ENCODE measurements around the gene USP44. TPM values are rescaled to one million over a fixed set of nuclear protein-coding genes. Genes with fewer than 3 reads are reported as not detected.

Gene USP44
- total RNA-seq, 2 donors from 2014 or later, result 2.8 to 3.1 TPM

DNA sequence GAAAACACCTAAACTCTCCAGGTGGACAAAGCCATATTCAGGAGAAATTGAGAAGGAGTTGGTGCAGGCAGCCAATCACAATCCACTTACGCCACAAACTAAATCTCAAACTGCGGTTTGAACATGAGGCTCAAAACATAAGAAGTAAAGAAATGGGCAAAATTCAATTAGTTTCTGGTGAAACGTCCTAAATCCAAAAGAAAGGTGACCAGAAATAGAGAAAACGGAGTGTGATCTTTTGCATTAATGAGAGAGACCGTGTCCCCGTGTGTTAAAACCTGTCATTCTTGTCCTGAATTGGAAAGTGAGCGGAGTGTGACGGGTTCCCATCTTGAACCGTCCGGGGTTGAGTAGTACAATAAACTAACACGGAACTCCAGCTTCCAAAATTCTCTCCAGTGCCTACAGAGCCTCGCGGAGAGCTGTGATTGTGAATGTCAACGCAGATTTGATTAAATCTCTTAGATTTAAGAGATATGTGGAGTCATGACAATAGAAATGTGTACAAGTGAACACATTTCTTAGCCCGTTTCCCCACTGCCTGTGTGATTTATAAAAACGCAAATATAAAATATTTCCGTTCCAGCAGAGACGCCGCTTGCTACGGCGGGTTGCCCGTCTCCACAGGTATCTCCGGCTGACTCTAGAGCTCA lies 77.9 kb downstream of the USP44 start:
- Histone ChIP-seq H3K27ac (peak overlapping the region; percentile 86 to 92), H3K9me3 (no peaks in the 10 kb centered on the region), H3K27me3 (replicated peaks; ENCODE audit: insufficient read depth) (no peaks in the 10 kb centered on the region), H3K4me1 (replicated peaks) (no peaks in the 10 kb centered on the region), H3K36me3 (no peaks in the 10 kb centered on the region), H3K4me3 (peak overlapping the region; percentile 83 to 95)
- DNase-seq (ENCODE audit: low spot score), result peak; percentile 72
- intact Hi-C loops (cut with DNase I), result loop anchor here (5.0 to 10.0 kb wide), 5 partner anchors 61 to 401 kb away; partner anchors contain the start of genes FGD6, NR2C1 and VEZT
- TF ChIP-seq, protein P1, sequence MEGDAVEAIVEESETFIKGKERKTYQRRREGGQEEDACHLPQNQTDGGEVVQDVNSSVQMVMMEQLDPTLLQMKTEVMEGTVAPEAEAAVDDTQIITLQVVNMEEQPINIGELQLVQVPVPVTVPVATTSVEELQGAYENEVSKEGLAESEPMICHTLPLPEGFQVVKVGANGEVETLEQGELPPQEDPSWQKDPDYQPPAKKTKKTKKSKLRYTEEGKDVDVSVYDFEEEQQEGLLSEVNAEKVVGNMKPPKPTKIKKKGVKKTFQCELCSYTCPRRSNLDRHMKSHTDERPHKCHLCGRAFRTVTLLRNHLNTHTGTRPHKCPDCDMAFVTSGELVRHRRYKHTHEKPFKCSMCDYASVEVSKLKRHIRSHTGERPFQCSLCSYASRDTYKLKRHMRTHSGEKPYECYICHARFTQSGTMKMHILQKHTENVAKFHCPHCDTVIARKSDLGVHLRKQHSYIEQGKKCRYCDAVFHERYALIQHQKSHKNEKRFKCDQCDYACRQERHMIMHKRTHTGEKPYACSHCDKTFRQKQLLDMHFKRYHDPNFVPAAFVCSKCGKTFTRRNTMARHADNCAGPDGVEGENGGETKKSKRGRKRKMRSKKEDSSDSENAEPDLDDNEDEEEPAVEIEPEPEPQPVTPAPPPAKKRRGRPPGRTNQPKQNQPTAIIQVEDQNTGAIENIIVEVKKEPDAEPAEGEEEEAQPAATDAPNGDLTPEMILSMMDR (IDR thresholded peaks at IDR 0.05), result no peak
- TF ChIP-seq POLR2A (IDR thresholded peaks at IDR 0.05), result no peak
- TF ChIP-seq POLR2AphosphoS5 (IDR thresholded peaks at IDR 0.05), result peak; percentile 9
- whole genome bisulfite sequencing, result under 1% methylated on average over 23 of the region's 23 CpGs

DNA sequence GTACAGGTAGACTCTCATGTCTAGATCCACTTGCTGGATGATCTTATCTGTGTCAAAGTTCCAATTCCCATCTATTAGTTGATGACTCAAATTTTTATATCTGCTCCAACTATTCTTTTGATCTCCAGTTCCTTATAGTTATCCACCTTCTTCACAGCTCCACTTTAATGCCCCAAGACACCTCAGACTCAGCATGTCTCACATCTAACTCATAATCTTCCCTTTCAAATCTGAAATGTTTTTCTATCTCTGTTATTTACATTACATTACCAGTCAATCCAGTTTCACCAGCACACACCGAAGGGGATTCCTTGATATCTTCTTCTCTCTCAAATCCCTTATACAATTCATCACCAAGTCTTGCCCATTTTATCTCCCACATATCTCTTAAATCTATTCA lies 81.0 kb downstream of the USP44 start:
- H3K27ac ChIP-seq, result no peak overlapping the region
- intact Hi-C loops (cut with DNase I), result loop anchor here (5.0 to 10.0 kb wide), 5 partner anchors 65 to 398 kb away; partner anchors contain the start of genes FGD6, NR2C1 and VEZT
- no peaks in the 10 kb centered on the region for H3K9me3 ChIP-seq
- peak; percentile 10 for DNase-seq (ENCODE audit: low spot score)
- peak; percentile 43 for TF ChIP-seq POLR2AphosphoS5 (IDR thresholded peaks at IDR 0.05)
- no peak for TF ChIP-seq POLR2A (IDR thresholded peaks at IDR 0.05)
- TF ChIP-seq, protein P1 (IDR thresholded peaks at IDR 0.05), result no peak
- WGBS, result 49% methylated on average over 1 of the region's 1 CpG
- H3K36me3 ChIP-seq, result no peaks in the 10 kb centered on the region
- no peak overlapping the region for H3K4me3 ChIP-seq
- H3K27me3 ChIP-seq (replicated peaks; ENCODE audit: insufficient read depth), result no peaks in the 10 kb centered on the region
- no peaks in the 10 kb centered on the region for H3K4me1 ChIP-seq (replicated peaks)

Other genes starting within 250 kb of the USP44 start
- 10 to 100 TPM; 46.4 to 61.7 TPM for gene METAP2, start 77.3 kb downstream of the USP44 start, total RNA-seq
- 100 to 1,000 TPM in 1 of 2 donors, 10 to 100 TPM in 1; 79.2 to 118 TPM for gene NTN4, start 239.3 kb upstream of the USP44 start, total RNA-seq

Measured in prostate gland (tissue), 2 donors.